K562 (cell line): ENCODE measurements around the gene SPX. TPM values are rescaled to one million over a fixed set of nuclear protein-coding genes. Genes with fewer than 3 reads are reported as not detected.

Experiments used
- ADNP ChIP-seq: fragments of 200-800 bp; sonication (Bioruptor generic); IDR thresholded peaks from 2 replicates; pipeline ENCODE4 v1.6.1; 2016; ENCODE audit warnings: missing genetic modification characterization, missing compliant biosample characterization
- BDP1 ChIP-seq: IDR thresholded peaks from 3 replicates; pipeline ENCODE4 v1.6.1; 2011; ENCODE audit not compliant: insufficient read length, insufficient read depth
- POLR2AphosphoS5 ChIP-seq: IDR thresholded peaks from 2 replicates; pipeline ENCODE4 v1.6.1; 2011; ENCODE audit warnings: mild to moderate bottlenecking, low read depth, low read length, moderate library complexity; ENCODE audit not compliant: control insufficient read depth, insufficient read depth
- POU5F1 ChIP-seq: fragments of 150-350 bp; IDR thresholded peaks from 2 replicates; pipeline ENCODE4 v1.6.1; 2014; ENCODE audit warnings: borderline replicate concordance, low read length, low read depth, mild to moderate bottlenecking; ENCODE audit not compliant: partially characterized antibody
- PRPF4 ChIP-seq: fragments of 200-400 bp; formaldehyde crosslinking; IDR thresholded peaks from one replicate; pipeline ENCODE4 v1.6.1; 2017; ENCODE audit warnings: low read length, low read depth, mild to moderate bottlenecking; ENCODE audit not compliant: insufficient read depth, poor library complexity, severe bottlenecking
- RCOR1 ChIP-seq, 2 experiments: IDR thresholded peaks; 2 replicates each; pipeline ENCODE4 v1.6.1; 2012; ENCODE audit warnings: low read depth in 2 of 2, low read length in 2 of 2, borderline replicate concordance in 1 of 2, improper control_type of control experiment in 1 of 2
- SAP30 ChIP-seq: fragments of 200-600 bp; sonication (generic); IDR thresholded peaks from 2 replicates; pipeline ENCODE4 v1.6.1; 2012; ENCODE audit warnings: borderline replicate concordance, low read depth, mild to moderate bottlenecking, moderate library complexity, low read length, control low read depth, inconsistent platforms; ENCODE audit not compliant: insufficient read depth, poor library complexity, severe bottlenecking
- SNIP1 ChIP-seq: fragments of 450-650 bp; IDR thresholded peaks from 2 replicates; pipeline ENCODE4 v1.7.1; 2017; ENCODE audit warnings: low read depth, mild to moderate bottlenecking
- ZBTB1 ChIP-seq: sonication (generic); formaldehyde crosslinking; IDR thresholded peaks from 2 replicates; pipeline ENCODE4 v1.8.1; 2023; ENCODE audit warnings: missing genetic modification reagents, low read depth, mild to moderate bottlenecking, borderline replicate concordance
- ZNF184 ChIP-seq: sonication (generic); formaldehyde crosslinking; IDR thresholded peaks from 2 replicates; pipeline ENCODE4 v1.5.0; 2020; ENCODE audit warnings: missing genetic modification reagents
- ZNF253 ChIP-seq: fragments of 250-450 bp; sonication (Bioruptor Pico); conservative IDR thresholded peaks from 2 replicates; pipeline ENCODE4 v1.6.1; 2021; ENCODE audit warnings: mild to moderate bottlenecking
- ZNF444 ChIP-seq: fragments of 250-450 bp; sonication (Bioruptor Pico); IDR thresholded peaks from 2 replicates; pipeline ENCODE4 v1.4.0; 2020; ENCODE audit warnings: mild to moderate bottlenecking, moderate library complexity
- ZNF668 ChIP-seq: fragments of 250-450 bp; sonication (Bioruptor Pico); IDR thresholded peaks from 2 replicates; pipeline ENCODE4 v1.8.0; 2022; ENCODE audit warnings: mild to moderate bottlenecking, inconsistent platforms
- polyA plus RNA-seq, 8 experiments: library from polyadenylated mRNA; depleted of rRNA in 4 of 8; stranded (reverse) in 5 of 8; unstranded in 3 of 8; fragments of >200 nt; fragmentation: Nextera tagmentation in 2 of 8; fragmentation: Illumina TruSeq in 1 of 8; extraction: Ambion mirVana in 2 of 8; extraction: Trizol in 1 of 8; gene quantifications; 2 replicates each; pipeline versions ENCODE4 v1.2.1 to v1.2.3, GENCODE V29; 2011 to 2014; ENCODE audit warnings: inconsistent platforms in 1 of 8, missing spikeins in 1 of 8
- total RNA-seq, 7 experiments: library from RNA; depleted of rRNA in 6 of 7; stranded (reverse); fragments of >200 nt in 6 of 7; fragmentation: Illumina TruSeq in 2 of 7; extraction: Trizol in 2 of 7; gene quantifications; 2 replicates each; pipeline versions ENCODE4 v1.2.1 to v1.2.3, GENCODE V29; 2011 to 2021; ENCODE audit warnings: low replicate concordance in 1 of 7
- TF ChIP-seq, protein P1 (sequence below): fragments of 250-450 bp; sonication (Bioruptor Pico); IDR thresholded peaks from 2 replicates; pipeline ENCODE4 v1.8.0; 2022; ENCODE audit warnings: inconsistent platforms, mild to moderate bottlenecking, moderate library complexity, borderline replicate concordance
- TF ChIP-seq, protein P2 (sequence below), 2 experiments: fragments of 450-650 bp; formaldehyde crosslinking in 1 of 2; IDR thresholded peaks; 2 replicates each; pipeline versions ENCODE4 v1.4.0 to v1.6.1; 2014 to 2020; ENCODE audit warnings: mild to moderate bottlenecking in 2 of 2, borderline replicate concordance in 1 of 2, low read depth in 1 of 2
- TF ChIP-seq, protein P3 (sequence below): sonication (generic); formaldehyde crosslinking; IDR thresholded peaks from 2 replicates; pipeline ENCODE4 v1.9.0; 2022; ENCODE audit warnings: mild to moderate bottlenecking, missing genetic modification reagents

Gene SPX
- total and polyA plus RNA-seq, 9 of the 15 experiments (the other 6 are each of a cell fraction or from before 2014, with no cell fraction given) = 0.06 to 0.40 (median 0.14) TPM

DNA sequence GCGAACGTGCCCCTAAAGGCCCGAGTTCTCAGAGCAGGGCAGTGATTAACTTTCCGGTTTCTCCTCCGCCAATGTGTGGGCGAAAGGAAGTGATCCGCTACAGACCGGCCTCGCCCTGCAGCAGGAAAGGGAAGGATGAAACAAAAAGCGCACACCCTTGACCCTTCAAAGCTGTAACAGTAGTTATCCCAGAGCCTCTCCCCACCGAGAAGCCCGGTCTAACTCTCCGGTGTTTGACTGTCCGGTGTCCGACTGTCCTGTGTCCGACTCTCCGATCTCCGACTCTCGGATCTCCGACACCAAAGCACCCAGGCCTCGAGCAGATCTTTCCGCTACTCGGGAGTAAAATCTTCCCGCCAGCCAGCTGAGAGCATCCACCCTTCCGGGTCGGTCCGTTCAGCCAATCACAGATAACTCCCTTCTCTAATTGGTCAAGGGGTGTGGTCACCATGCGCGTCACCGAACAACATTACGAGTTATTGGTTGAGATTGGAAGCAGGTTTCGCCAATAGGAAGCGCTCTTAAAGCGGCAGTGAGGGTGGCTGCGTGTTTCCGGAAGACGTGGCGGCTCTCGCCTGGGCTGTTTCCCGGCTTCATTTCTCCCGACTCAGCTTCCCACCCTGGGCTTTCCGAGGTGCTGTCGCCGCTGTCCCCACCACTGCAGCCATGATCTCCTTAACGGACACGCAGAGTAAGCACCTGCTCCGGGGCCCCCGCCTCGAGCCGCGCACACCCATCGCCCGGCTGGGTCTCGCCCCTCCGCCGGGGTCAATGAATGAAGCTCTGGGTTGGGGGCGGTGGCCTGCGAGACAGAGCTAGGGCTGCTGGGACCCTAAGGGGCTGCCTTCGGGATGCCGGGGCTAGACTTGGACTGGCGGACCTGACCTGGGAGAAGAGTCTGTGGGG lies 24.6 kb upstream of the SPX start, which contains the start of the genes GOLT1B and RECQL (continued):
- TF ChIP-seq POU5F1 = no peak
- peak; percentile 80 for TF ChIP-seq SAP30
- no peak for TF ChIP-seq ZNF184
- TF ChIP-seq ZBTB1 (CRISPR knock-in tag) = no peak
- TF ChIP-seq SNIP1 = no peak
- TF ChIP-seq RCOR1 (IDR thresholded peaks at IDR 0.05; ENCODE audit: borderline replicate concordance in 1 of 2, low read depth in 2 of 2, low read length in 2 of 2) = 0 out of 4 replicates have a peak, but pooled peaks of 1 of the 2 experiments have one; percentile 7
- no peak for TF ChIP-seq BDP1
- peak; percentile 78 for TF ChIP-seq POLR2AphosphoS5
- no peak for TF ChIP-seq ZNF444 (CRISPR knock-in tag)
- TF ChIP-seq, protein P1, sequence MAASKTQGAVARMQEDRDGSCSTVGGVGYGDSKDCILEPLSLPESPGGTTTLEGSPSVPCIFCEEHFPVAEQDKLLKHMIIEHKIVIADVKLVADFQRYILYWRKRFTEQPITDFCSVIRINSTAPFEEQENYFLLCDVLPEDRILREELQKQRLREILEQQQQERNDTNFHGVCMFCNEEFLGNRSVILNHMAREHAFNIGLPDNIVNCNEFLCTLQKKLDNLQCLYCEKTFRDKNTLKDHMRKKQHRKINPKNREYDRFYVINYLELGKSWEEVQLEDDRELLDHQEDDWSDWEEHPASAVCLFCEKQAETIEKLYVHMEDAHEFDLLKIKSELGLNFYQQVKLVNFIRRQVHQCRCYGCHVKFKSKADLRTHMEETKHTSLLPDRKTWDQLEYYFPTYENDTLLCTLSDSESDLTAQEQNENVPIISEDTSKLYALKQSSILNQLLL = no peak
- TF ChIP-seq, protein P2, sequence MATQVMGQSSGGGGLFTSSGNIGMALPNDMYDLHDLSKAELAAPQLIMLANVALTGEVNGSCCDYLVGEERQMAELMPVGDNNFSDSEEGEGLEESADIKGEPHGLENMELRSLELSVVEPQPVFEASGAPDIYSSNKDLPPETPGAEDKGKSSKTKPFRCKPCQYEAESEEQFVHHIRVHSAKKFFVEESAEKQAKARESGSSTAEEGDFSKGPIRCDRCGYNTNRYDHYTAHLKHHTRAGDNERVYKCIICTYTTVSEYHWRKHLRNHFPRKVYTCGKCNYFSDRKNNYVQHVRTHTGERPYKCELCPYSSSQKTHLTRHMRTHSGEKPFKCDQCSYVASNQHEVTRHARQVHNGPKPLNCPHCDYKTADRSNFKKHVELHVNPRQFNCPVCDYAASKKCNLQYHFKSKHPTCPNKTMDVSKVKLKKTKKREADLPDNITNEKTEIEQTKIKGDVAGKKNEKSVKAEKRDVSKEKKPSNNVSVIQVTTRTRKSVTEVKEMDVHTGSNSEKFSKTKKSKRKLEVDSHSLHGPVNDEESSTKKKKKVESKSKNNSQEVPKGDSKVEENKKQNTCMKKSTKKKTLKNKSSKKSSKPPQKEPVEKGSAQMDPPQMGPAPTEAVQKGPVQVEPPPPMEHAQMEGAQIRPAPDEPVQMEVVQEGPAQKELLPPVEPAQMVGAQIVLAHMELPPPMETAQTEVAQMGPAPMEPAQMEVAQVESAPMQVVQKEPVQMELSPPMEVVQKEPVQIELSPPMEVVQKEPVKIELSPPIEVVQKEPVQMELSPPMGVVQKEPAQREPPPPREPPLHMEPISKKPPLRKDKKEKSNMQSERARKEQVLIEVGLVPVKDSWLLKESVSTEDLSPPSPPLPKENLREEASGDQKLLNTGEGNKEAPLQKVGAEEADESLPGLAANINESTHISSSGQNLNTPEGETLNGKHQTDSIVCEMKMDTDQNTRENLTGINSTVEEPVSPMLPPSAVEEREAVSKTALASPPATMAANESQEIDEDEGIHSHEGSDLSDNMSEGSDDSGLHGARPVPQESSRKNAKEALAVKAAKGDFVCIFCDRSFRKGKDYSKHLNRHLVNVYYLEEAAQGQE (IDR thresholded peaks at IDR 0.05; ENCODE audit: borderline replicate concordance) = no peak
- TF ChIP-seq, protein P2 (CRISPR knock-in tag; IDR thresholded peaks at IDR 0.05; ENCODE audit: low read depth) = no peak
- no peak for TF ChIP-seq ZNF253 (CRISPR knock-in tag)
- TF ChIP-seq PRPF4 = no peak
- TF ChIP-seq ZNF668 = no peak
- no peak for TF ChIP-seq ADNP (tag)
- TF ChIP-seq, protein P3, sequence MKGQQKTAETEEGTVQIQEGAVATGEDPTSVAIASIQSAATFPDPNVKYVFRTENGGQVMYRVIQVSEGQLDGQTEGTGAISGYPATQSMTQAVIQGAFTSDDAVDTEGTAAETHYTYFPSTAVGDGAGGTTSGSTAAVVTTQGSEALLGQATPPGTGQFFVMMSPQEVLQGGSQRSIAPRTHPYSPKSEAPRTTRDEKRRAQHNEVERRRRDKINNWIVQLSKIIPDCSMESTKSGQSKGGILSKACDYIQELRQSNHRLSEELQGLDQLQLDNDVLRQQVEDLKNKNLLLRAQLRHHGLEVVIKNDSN (CRISPR knock-in tag) = no peak
